ENCODE results near the gene EXOG.

EXOG gene

GRCh38 chr3:38573556-38573955 is 77.4 kb downstream of the EXOG start:
- H3K79me2 ChIP-seq (ENCODE audit: insufficient read depth, low read depth), result no peaks in the 10 kb centered on the region
- H3K4me3 ChIP-seq (IDR thresholded peaks at IDR 0.05; ENCODE audit: insufficient read depth, low read depth, low read length), result no peak overlapping the region
- no peaks in the 10 kb centered on the region for H3K36me3 ChIP-seq (ENCODE audit: insufficient read depth)
- no peak overlapping the region for H2AFZ ChIP-seq (ENCODE audit: low read depth)
- TF ChIP-seq CTCF (conservative IDR thresholded peaks at IDR 0.05; ENCODE audit: low read depth, low read length), result no peak
- H4K20me1 ChIP-seq (ENCODE audit: insufficient read depth), result no peaks in the 10 kb centered on the region
- no peak overlapping the region for H3K27ac ChIP-seq
- H3K27me3 ChIP-seq (ENCODE audit: insufficient read depth, low read depth), result no peaks in the 10 kb centered on the region
- no peaks in the 10 kb centered on the region for H3K4me1 ChIP-seq (ENCODE audit: low read depth, poor library complexity, severe bottlenecking)
- H3K4me2 ChIP-seq, result no peak overlapping the region
- no peak overlapping the region for H3K9ac ChIP-seq

- Histone ChIP-seq H4K20me1 (ENCODE audit: insufficient read depth) (no peaks in the 10 kb centered on the region), H3K27ac (no peak overlapping the region), H3K79me2 (ENCODE audit: insufficient read depth, low read depth) (no peaks in the 10 kb centered on the region), H3K4me1 (ENCODE audit: low read depth, poor library complexity, severe bottlenecking) (no peaks in the 10 kb centered on the region), H3K4me2 (no peak overlapping the region), H3K4me3 (IDR thresholded peaks at IDR 0.05; ENCODE audit: insufficient read depth, low read depth, low read length) (no peak overlapping the region), H3K9ac (no peak overlapping the region), H3K27me3 (ENCODE audit: insufficient read depth, low read depth) (no peaks in the 10 kb centered on the region), H2AFZ (ENCODE audit: low read depth) (no peak overlapping the region), H3K36me3 (ENCODE audit: insufficient read depth) (no peaks in the 10 kb centered on the region)
- no peak for TF ChIP-seq CTCF (conservative IDR thresholded peaks at IDR 0.05; ENCODE audit: low read depth, low read length)
Measured at GRCh38 chr3:38574411-38575278, 78.5 kb downstream of the EXOG start.

GRCh38 chr3:38575279-38575843 is 79.2 kb downstream of the EXOG start:
- Histone ChIP-seq H3K27me3 (ENCODE audit: insufficient read depth, low read depth) (no peaks in the 10 kb centered on the region), H3K4me2 (no peak overlapping the region)

More at GRCh38 chr3:38575279-38575843, 79.2 kb downstream of the EXOG start:
- Histone ChIP-seq H3K79me2 (ENCODE audit: insufficient read depth, low read depth) (no peaks in the 10 kb centered on the region), H3K36me3 (ENCODE audit: insufficient read depth) (no peaks in the 10 kb centered on the region), H2AFZ (ENCODE audit: low read depth) (no peak overlapping the region), H3K27ac (no peak overlapping the region), H3K4me1 (ENCODE audit: low read depth, poor library complexity, severe bottlenecking) (no peaks in the 10 kb centered on the region), H3K9ac (no peak overlapping the region), H3K4me3 (IDR thresholded peaks at IDR 0.05; ENCODE audit: insufficient read depth, low read depth, low read length) (no peak overlapping the region), H4K20me1 (ENCODE audit: insufficient read depth) (no peaks in the 10 kb centered on the region)
- no peak for TF ChIP-seq CTCF (conservative IDR thresholded peaks at IDR 0.05; ENCODE audit: low read depth, low read length)

Measured in KMS-11 (cell line).